A549 (cell line): ENCODE measurements around the gene ASGR1. TPM values are rescaled to one million over a fixed set of nuclear protein-coding genes. Genes with fewer than 3 reads are reported as not detected.

Source experiments
- ATAC-seq, 2 experiments: fragments of 200-7000 bp in 1 of 2; fragments of >200 bp in 1 of 2; cut with Nextera tagmentation in 1 of 2; cut with Tn5 transposase in 1 of 2; 3 replicates each; pipeline versions ENCODE4 v1.8.0 to v1.9.1; 2018 to 2020; ENCODE audit warnings: mild to moderate bottlenecking in 1 of 2, moderate library complexity in 1 of 2
- CTCF ChIA-PET: fragments of 300-600 bp; sonication (Branson Sonifier 250); formaldehyde crosslinking; extraction: SDS; loops from one replicate; lab custom pipeline; 2021; ENCODE audit warnings: antibody characterized with exemption, inconsistent platforms; lab: Yijun Ruan, JAX
- POLR2A ChIA-PET: fragments of 350-600 bp; formaldehyde crosslinking; extraction: SDS; loops from one replicate; lab custom pipeline; 2021; ENCODE audit warnings: antibody characterized with exemption, inconsistent platforms; lab: Yijun Ruan, JAX
- DNase-seq, 2 experiments: peaks; one replicate each; pipeline versions ENCODE4 v3.0.0 to v3.0.0-alpha.2; 2011 to 2016; ENCODE audit warnings: low read depth in 1 of 2, low spot score in 1 of 2
- FAIRE-seq: peaks from 2 replicates; lab custom pipeline; 2011; peaks lifted over from hg19 to GRCh38; lab: Jason Lieb, UNC
- H3K27ac ChIP-seq, 2 experiments: fragments of >200 bp; sonication (Bioruptor Twin); formaldehyde crosslinking; 3 replicates each; pipeline ENCODE4 v1.5.1; 2016 to 2017
- H3K4me1 ChIP-seq: fragments of >200 bp; sonication (Bioruptor Twin); formaldehyde crosslinking; 3 replicates; pipeline ENCODE4 v1.6.1; 2016
- H3K4me2 ChIP-seq: fragments of >200 bp; sonication (Bioruptor Twin); formaldehyde crosslinking; 3 replicates; pipeline ENCODE4 v1.6.1; 2016
- H3K4me3 ChIP-seq: fragments of >200 bp; sonication (Bioruptor Twin); formaldehyde crosslinking; 3 replicates; pipeline ENCODE4 v1.5.1; 2016
- H3K9me3 ChIP-seq: fragments of >200 bp; sonication (Bioruptor Twin); formaldehyde crosslinking; 3 replicates; pipeline ENCODE4 v1.6.1; 2016
- CHD2 ChIP-seq: fragments of 150-350 bp; IDR thresholded peaks from 2 replicates; pipeline ENCODE4 v1.6.1; 2014; ENCODE audit warnings: low read length; ENCODE audit not compliant: partially characterized antibody
- EHF ChIP-seq: fragments of 250-450 bp; sonication (Bioruptor Pico); IDR thresholded peaks from 2 replicates; pipeline ENCODE4 v1.5.0; 2020; ENCODE audit warnings: mild to moderate bottlenecking
- EP300 ChIP-seq, 2 experiments: fragments of >200 bp; sonication (Bioruptor Twin); formaldehyde crosslinking; IDR thresholded peaks; 2 replicates in 1 of 2; 3 replicates in 1 of 2; pipeline ENCODE4 v1.6.1; 2016 to 2017
- ESRRA ChIP-seq: fragments of 150-350 bp; IDR thresholded peaks from 2 replicates; pipeline ENCODE4 v1.6.1; 2014; ENCODE audit warnings: mild to moderate bottlenecking, low read length, borderline replicate concordance
- FOSB ChIP-seq: fragments of 250-450 bp; sonication (Bioruptor Pico); IDR thresholded peaks from 2 replicates; pipeline ENCODE4 v1.5.0; 2020; ENCODE audit warnings: mild to moderate bottlenecking, moderate library complexity
- FOXS1 ChIP-seq: fragments of 250-450 bp; sonication (Bioruptor Pico); IDR thresholded peaks from 2 replicates; pipeline ENCODE4 v1.5.0; 2020; ENCODE audit warnings: mild to moderate bottlenecking, moderate library complexity
- HEYL ChIP-seq: fragments of 250-450 bp; sonication (Bioruptor Pico); IDR thresholded peaks from 2 replicates; pipeline ENCODE4 v1.8.0; 2021; ENCODE audit warnings: mild to moderate bottlenecking, moderate library complexity
- HOXB13 ChIP-seq: fragments of 250-450 bp; sonication (Bioruptor Pico); IDR thresholded peaks from 2 replicates; pipeline ENCODE4 v1.5.0; 2020; ENCODE audit warnings: low read depth, mild to moderate bottlenecking, moderate library complexity
- KDM1A ChIP-seq: fragments of 200-600 bp; sonication (generic); IDR thresholded peaks from 2 replicates; pipeline ENCODE4 v1.6.1; 2016; ENCODE audit warnings: low read depth, mild to moderate bottlenecking
- MAFK ChIP-seq: fragments of 450-650 bp; IDR thresholded peaks from 2 replicates; pipeline ENCODE4 v1.6.1; 2014; ENCODE audit not compliant: partially characterized antibody
- NR3C1 ChIP-seq: fragments of >200 bp; sonication (Bioruptor Twin); formaldehyde crosslinking; IDR thresholded peaks from 3 replicates; pipeline ENCODE4 v1.6.1; 2017
- PHF8 ChIP-seq: fragments of 200-600 bp; sonication (generic); IDR thresholded peaks from 2 replicates; pipeline ENCODE4 v1.6.1; 2016; ENCODE audit warnings: low read depth, mild to moderate bottlenecking, antibody characterized with exemption, moderate library complexity, borderline replicate concordance
- RAD21 ChIP-seq, 2 experiments: fragments of >200 bp in 1 of 2; sonication (Bioruptor Twin) in 1 of 2; formaldehyde crosslinking in 1 of 2; IDR thresholded peaks in 1 of 2; conservative IDR thresholded peaks in 1 of 2; 2 replicates in 1 of 2; 3 replicates in 1 of 2; pipeline ENCODE4 v1.6.1; 2012 to 2018; ENCODE audit warnings: inconsistent platforms in 1 of 2
- RARB ChIP-seq: fragments of 250-450 bp; sonication (Bioruptor Pico); IDR thresholded peaks from 2 replicates; pipeline ENCODE4 v1.8.0; 2021; ENCODE audit warnings: mild to moderate bottlenecking, moderate library complexity
- RFX5 ChIP-seq: fragments of 450-650 bp; IDR thresholded peaks from 2 replicates; pipeline ENCODE4 v1.7.1; 2014; ENCODE audit warnings: antibody characterized with exemption, mild to moderate bottlenecking, moderate library complexity
- SMC3 ChIP-seq: fragments of >200 bp; sonication (Bioruptor Twin); formaldehyde crosslinking; IDR thresholded peaks from 3 replicates; pipeline ENCODE4 v1.6.1; 2018; ENCODE audit warnings: inconsistent platforms
- WGBS: methylation state at CpG from one replicate; pipeline ENCODE4 v1.1.6; 2017; ENCODE audit errors: missing lambda C conversion rate; 5-methylcytosine and 5-hydroxymethylcytosine counted together
- polyA plus RNA-seq, 4 experiments: library from polyadenylated mRNA; depleted of rRNA in 3 of 4; stranded (reverse); fragments of >200 nt; fragmentation: RNase III in 1 of 4; extraction: RNeasy Plus Mini Kit Qiagen cat#74134 plus additional on column Dnase treatment in 1 of 4; gene quantifications; 2 replicates in 3 of 4; 3 replicates in 1 of 4; pipeline ENCODE4 v1.2.3, GENCODE V29; 2011 to 2017
- TF ChIP-seq, protein P1 (sequence below): fragments of 450-650 bp; IDR thresholded peaks from 2 replicates; pipeline ENCODE4 v1.6.1; 2014; ENCODE audit warnings: antibody characterized with exemption
- TF ChIP-seq, protein P2 (sequence below): IDR thresholded peaks from 2 replicates; pipeline ENCODE4 v1.6.1; 2012
- TF ChIP-seq, protein P3 (sequence below): fragments of 250-450 bp; sonication (Bioruptor Pico); IDR thresholded peaks from 2 replicates; pipeline ENCODE4 v1.5.0; 2020; ENCODE audit warnings: low read depth, mild to moderate bottlenecking, moderate library complexity
- TF ChIP-seq, protein P4 (sequence below): IDR thresholded peaks from 2 replicates; pipeline ENCODE4 v1.6.1; 2012; ENCODE audit warnings: low read depth, borderline replicate concordance
- TF ChIP-seq, protein P5 (sequence below): fragments of 150-350 bp; IDR thresholded peaks from 2 replicates; pipeline ENCODE4 v1.6.1; 2014; ENCODE audit warnings: low read depth, mild to moderate bottlenecking, low read length
- TF ChIP-seq, protein P6 (sequence below): fragments of >200 bp; sonication (Bioruptor Twin); formaldehyde crosslinking; IDR thresholded peaks from 3 replicates; pipeline ENCODE4 v1.5.1; 2016
- TF ChIP-seq, protein P7 (sequence below): IDR thresholded peaks from 2 replicates; pipeline ENCODE4 v1.6.1; 2012

The ASGR1 gene
- polyA plus RNA-seq, 2 of the 4 experiments (the other 2 are of a cell fraction) = 1.6 to 2.6 TPM

DNA sequence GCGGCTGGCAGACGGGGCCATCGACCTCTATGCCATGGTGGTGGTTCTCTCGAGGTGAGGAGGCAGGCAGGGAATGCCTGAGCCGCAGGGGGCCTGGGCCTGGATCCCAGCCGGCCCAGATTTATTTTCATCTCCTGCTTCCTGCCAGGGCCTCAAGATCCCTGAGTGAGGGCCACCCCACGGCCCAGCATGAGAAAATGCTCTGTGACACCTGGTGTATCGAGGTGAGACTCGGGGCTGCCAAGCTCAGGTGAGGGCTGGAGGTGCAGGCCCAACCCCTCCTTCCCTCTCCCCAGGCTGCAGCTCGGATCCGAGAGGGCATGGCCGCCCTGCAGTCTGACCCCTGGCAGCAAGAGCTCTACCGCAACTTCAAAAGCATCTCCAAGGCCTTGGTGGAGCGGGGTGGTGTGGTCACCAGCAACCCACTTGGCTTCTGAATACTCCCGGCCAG lies 45.5 kb upstream of the ASGR1 start:
- Histone ChIP-seq H3K9me3 (no peaks in the 10 kb centered on the region), H3K4me2 (no peak overlapping the region)
- no peak for TF ChIP-seq RFX5
- TF ChIP-seq PHF8 = no peak
- TF ChIP-seq, protein P1, sequence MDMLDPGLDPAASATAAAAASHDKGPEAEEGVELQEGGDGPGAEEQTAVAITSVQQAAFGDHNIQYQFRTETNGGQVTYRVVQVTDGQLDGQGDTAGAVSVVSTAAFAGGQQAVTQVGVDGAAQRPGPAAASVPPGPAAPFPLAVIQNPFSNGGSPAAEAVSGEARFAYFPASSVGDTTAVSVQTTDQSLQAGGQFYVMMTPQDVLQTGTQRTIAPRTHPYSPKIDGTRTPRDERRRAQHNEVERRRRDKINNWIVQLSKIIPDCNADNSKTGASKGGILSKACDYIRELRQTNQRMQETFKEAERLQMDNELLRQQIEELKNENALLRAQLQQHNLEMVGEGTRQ = no peak
- no peak for TF ChIP-seq FOXS1 (CRISPR knock-in tag)
- no peak for TF ChIP-seq RARB (CRISPR knock-in tag)
- TF ChIP-seq FOSB (CRISPR knock-in tag) = no peak
- no peak for TF ChIP-seq HOXB13 (CRISPR knock-in tag)
- no peak for TF ChIP-seq NR3C1
- TF ChIP-seq CHD2 = no peak
- no peak for TF ChIP-seq KDM1A
- TF ChIP-seq, protein P2, sequence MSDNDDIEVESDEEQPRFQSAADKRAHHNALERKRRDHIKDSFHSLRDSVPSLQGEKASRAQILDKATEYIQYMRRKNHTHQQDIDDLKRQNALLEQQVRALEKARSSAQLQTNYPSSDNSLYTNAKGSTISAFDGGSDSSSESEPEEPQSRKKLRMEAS = no peak
- no peak for TF ChIP-seq ESRRA
- no peak for TF ChIP-seq EHF (CRISPR knock-in tag)
- TF ChIP-seq, protein P3, sequence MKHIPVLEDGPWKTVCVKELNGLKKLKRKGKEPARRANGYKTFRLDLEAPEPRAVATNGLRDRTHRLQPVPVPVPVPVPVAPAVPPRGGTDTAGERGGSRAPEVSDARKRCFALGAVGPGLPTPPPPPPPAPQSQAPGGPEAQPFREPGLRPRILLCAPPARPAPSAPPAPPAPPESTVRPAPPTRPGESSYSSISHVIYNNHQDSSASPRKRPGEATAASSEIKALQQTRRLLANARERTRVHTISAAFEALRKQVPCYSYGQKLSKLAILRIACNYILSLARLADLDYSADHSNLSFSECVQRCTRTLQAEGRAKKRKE (CRISPR knock-in tag) = no peak
- TF ChIP-seq, protein P4, sequence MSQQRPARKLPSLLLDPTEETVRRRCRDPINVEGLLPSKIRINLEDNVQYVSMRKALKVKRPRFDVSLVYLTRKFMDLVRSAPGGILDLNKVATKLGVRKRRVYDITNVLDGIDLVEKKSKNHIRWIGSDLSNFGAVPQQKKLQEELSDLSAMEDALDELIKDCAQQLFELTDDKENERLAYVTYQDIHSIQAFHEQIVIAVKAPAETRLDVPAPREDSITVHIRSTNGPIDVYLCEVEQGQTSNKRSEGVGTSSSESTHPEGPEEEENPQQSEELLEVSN = no peak
- TF ChIP-seq, protein P5, sequence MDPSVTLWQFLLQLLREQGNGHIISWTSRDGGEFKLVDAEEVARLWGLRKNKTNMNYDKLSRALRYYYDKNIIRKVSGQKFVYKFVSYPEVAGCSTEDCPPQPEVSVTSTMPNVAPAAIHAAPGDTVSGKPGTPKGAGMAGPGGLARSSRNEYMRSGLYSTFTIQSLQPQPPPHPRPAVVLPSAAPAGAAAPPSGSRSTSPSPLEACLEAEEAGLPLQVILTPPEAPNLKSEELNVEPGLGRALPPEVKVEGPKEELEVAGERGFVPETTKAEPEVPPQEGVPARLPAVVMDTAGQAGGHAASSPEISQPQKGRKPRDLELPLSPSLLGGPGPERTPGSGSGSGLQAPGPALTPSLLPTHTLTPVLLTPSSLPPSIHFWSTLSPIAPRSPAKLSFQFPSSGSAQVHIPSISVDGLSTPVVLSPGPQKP = no peak
- TF ChIP-seq MAFK = no peak
- TF ChIP-seq, protein P6, sequence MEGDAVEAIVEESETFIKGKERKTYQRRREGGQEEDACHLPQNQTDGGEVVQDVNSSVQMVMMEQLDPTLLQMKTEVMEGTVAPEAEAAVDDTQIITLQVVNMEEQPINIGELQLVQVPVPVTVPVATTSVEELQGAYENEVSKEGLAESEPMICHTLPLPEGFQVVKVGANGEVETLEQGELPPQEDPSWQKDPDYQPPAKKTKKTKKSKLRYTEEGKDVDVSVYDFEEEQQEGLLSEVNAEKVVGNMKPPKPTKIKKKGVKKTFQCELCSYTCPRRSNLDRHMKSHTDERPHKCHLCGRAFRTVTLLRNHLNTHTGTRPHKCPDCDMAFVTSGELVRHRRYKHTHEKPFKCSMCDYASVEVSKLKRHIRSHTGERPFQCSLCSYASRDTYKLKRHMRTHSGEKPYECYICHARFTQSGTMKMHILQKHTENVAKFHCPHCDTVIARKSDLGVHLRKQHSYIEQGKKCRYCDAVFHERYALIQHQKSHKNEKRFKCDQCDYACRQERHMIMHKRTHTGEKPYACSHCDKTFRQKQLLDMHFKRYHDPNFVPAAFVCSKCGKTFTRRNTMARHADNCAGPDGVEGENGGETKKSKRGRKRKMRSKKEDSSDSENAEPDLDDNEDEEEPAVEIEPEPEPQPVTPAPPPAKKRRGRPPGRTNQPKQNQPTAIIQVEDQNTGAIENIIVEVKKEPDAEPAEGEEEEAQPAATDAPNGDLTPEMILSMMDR = no peak
- no peak for TF ChIP-seq EP300 (IDR thresholded peaks at IDR 0.05)
- TF ChIP-seq, all 56 proteins: peak for 0
- no peak overlapping the region for H3K4me3 ChIP-seq
- ATAC-seq (no peak), DNase-seq (no peak), FAIRE-seq (no peak)
- peaks cover 23% of the 10 kb centered on the region for H3K4me1 ChIP-seq
- 79% methylated on average over 11 of the region's 15 CpGs for WGBS
- no peak overlapping the region for H3K27ac ChIP-seq
- POLR2A ChIA-PET = interaction anchor here (1.3 to 1.8 kb wide), 2 partner anchors 10 kb away, joined by 3 read pairs; partner anchors contain the start of gene DVL2
- CTCF ChIA-PET = interaction anchor here (2.3 to 10.0 kb wide), 4 partner anchors 10 to 72 kb away, joined by 6 to 169 read pairs (median 44); partner anchors contain the start of genes DVL2, GABARAP and PHF23

DNA sequence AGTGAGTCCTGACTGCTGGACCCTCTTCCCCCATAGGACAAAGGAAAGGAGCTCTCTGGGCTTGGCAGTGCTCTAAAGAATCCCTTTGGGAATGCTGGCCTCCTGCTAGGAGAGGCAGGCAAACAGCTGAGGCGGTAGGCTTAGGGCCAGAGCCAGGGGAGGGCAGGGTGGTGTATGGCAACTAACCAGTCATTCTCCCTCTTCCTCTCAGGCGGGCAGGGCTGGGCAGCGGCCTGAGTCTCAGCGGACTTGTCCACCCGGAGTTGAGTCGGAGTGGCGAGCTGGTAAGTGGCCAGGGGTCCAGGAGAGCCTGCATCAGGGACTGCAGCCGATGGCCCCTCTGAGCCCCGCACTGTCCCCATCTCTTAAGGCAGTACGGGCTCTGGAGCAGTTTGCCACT lies 44.9 kb upstream of the ASGR1 start:
- ATAC-seq (no peak), FAIRE-seq (no peak), DNase-seq (no peak)
- WGBS = 93% methylated on average over 10 of the region's 10 CpGs
- TF ChIP-seq RAD21 (conservative IDR thresholded peaks at IDR 0.05 in 1 of 2, IDR thresholded peaks at IDR 0.05 in 1 of 2) = no peak
- no peak for TF ChIP-seq HEYL (CRISPR knock-in tag)
- no peak for TF ChIP-seq SMC3
- TF ChIP-seq, protein P7, sequence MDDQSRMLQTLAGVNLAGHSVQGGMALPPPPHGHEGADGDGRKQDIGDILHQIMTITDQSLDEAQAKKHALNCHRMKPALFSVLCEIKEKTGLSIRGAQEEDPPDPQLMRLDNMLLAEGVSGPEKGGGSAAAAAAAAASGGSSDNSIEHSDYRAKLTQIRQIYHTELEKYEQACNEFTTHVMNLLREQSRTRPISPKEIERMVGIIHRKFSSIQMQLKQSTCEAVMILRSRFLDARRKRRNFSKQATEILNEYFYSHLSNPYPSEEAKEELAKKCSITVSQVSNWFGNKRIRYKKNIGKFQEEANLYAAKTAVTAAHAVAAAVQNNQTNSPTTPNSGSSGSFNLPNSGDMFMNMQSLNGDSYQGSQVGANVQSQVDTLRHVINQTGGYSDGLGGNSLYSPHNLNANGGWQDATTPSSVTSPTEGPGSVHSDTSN = no peak
- TF ChIP-seq, protein P3 (CRISPR knock-in tag) = no peak
- no peak for TF ChIP-seq ESRRA
- no peak overlapping the region for H3K4me3 ChIP-seq
- CTCF ChIA-PET = interaction anchor here (2.3 to 10.0 kb wide), 4 partner anchors 10 to 72 kb away, joined by 6 to 169 read pairs (median 44); partner anchors contain the start of genes DVL2, GABARAP and PHF23
- peaks cover 27% of the 10 kb centered on the region for H3K4me1 ChIP-seq
- H3K27ac ChIP-seq = no peak overlapping the region
- POLR2A ChIA-PET = interaction anchor here (1.3 to 1.8 kb wide), 3 partner anchors 9 to 72 kb away, joined by 3 read pairs; partner anchors contain the start of gene DVL2
- H3K4me2 ChIP-seq = no peak overlapping the region
- H3K9me3 ChIP-seq = no peaks in the 10 kb centered on the region
